ENCODE data around the gene EGR1.

EGR1 gene

GRCh38 chr5:138454121-138454520 is 11.2 kb upstream of the EGR1 start:
- no peak for DNase-seq (ENCODE audit: low read depth)
- TF ChIP-seq, protein P1, sequence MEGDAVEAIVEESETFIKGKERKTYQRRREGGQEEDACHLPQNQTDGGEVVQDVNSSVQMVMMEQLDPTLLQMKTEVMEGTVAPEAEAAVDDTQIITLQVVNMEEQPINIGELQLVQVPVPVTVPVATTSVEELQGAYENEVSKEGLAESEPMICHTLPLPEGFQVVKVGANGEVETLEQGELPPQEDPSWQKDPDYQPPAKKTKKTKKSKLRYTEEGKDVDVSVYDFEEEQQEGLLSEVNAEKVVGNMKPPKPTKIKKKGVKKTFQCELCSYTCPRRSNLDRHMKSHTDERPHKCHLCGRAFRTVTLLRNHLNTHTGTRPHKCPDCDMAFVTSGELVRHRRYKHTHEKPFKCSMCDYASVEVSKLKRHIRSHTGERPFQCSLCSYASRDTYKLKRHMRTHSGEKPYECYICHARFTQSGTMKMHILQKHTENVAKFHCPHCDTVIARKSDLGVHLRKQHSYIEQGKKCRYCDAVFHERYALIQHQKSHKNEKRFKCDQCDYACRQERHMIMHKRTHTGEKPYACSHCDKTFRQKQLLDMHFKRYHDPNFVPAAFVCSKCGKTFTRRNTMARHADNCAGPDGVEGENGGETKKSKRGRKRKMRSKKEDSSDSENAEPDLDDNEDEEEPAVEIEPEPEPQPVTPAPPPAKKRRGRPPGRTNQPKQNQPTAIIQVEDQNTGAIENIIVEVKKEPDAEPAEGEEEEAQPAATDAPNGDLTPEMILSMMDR (IDR thresholded peaks at IDR 0.05; ENCODE audit: low read depth, low read length, missing control alignments), result no peak
- no peak overlapping the region for H3K4me3 ChIP-seq (ENCODE audit: low read depth, low read length)

GRCh38 chr5:138455232-138455930 is 9.9 kb upstream of the EGR1 start:
- DNase-seq (ENCODE audit: low read depth), result no peak
- TF ChIP-seq, protein P1 (IDR thresholded peaks at IDR 0.05; ENCODE audit: low read depth, low read length, missing control alignments), result no peak
- no peak overlapping the region for H3K4me3 ChIP-seq (ENCODE audit: low read depth, low read length)

- DNase-seq (ENCODE audit: low read depth), result no peak
- TF ChIP-seq, protein P1 (IDR thresholded peaks at IDR 0.05; ENCODE audit: low read depth, low read length, missing control alignments), result no peak
- no peak overlapping the region for H3K4me3 ChIP-seq (ENCODE audit: low read depth, low read length)
Observed at GRCh38 chr5:138457531-138458275, 7.6 kb upstream of the EGR1 start.

DNA sequence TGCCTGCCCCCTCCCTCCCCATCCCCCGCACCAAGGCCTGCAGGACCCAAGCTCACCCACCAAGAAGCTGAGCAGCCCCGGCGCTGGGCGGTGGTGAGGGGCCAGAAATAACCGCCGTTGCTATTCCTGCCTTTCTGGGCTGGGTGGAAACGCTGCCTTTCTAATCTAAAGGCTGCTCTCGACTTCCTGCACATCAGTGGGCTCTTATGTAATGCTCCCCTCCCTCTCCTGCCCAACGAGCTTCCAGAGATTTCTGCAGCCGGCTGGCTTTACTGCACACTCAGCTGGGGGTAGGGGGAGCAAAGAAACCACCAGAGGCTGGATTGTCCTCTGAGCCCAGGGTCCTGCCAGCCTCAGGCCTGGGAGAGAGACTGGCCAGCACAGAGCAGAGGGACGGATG is 6.9 kb upstream of the EGR1 start:
- no peak overlapping the region for H3K4me3 ChIP-seq (ENCODE audit: low read depth, low read length)
- TF ChIP-seq, protein P1 (IDR thresholded peaks at IDR 0.05; ENCODE audit: low read depth, low read length, missing control alignments), result no peak
- DNase-seq (ENCODE audit: low read depth), result no peak

GRCh38 chr5:138458856-138459255 is 6.4 kb upstream of the EGR1 start:
- H3K4me3 ChIP-seq (ENCODE audit: low read depth, low read length), result no peak overlapping the region
- TF ChIP-seq, protein P1 (IDR thresholded peaks at IDR 0.05; ENCODE audit: low read depth, low read length, missing control alignments), result no peak
- DNase-seq (ENCODE audit: low read depth), result no peak

GRCh38 chr5:138459311-138459933 is 5.9 kb upstream of the EGR1 start:
- no peak for DNase-seq (ENCODE audit: low read depth)
- no peak overlapping the region for H3K4me3 ChIP-seq (ENCODE audit: low read depth, low read length)
- TF ChIP-seq, protein P1 (IDR thresholded peaks at IDR 0.05; ENCODE audit: low read depth, low read length, missing control alignments), result no peak
